EL (cell line): ENCODE measurements around the gene CRLF1.
A peak's percentile ranks its signal among the peaks of the same experiment; 100 is the strongest.

Experiments used
- DNase-seq: peaks from one replicate; pipeline ENCODE4 v3.0.0-alpha.2; 2016

Gene CRLF1

GRCh38 chr19:18543814-18544475 is 62.7 kb downstream of the CRLF1 start:
- peak; percentile 78 for DNase-seq
